ENCODE results near the gene HSP90AA1. TPM values are rescaled to one million over a fixed set of nuclear protein-coding genes. Genes with fewer than 3 reads are reported as not detected.

Gene HSP90AA1
- total RNA-seq, 4 donors from 2014 or later, result 224 to 950 (median 420) TPM

GRCh38 chr14:102033241-102033640, 53.6 kb downstream of the HSP90AA1 start:
- Histone ChIP-seq H3K4me1 (peaks cover 0 to 11% (median 0%) of the 10 kb centered on the region in 3 donors), H3K4me3 (no peak overlapping the region), H3K9me3 (no peaks in the 10 kb centered on the region), H3K27me3 (no peaks in the 10 kb centered on the region), H3K27ac (no peak overlapping the region), H3K36me3 (peaks cover 64 to 100% (median 75%) of the 10 kb centered on the region in 3 donors)
- WGBS, 2 donors, result 87 to 99% methylated on average over 9 of the region's 13 CpGs
- TF ChIP-seq POLR2A (IDR thresholded peaks at IDR 0.05) (no peak), CTCF (IDR thresholded peaks at IDR 0.05) (no peak)
- DNase-seq, result no peak
- intact Hi-C loops (cut with DNase I), result no loop called here

Small RNAs within 50 kb of the gene (small RNA-seq; reads per million reads assigned to genes)
- gene RN7SL472P, result 0 reads per million in 4 donors

Other genes starting within 250 kb of the HSP90AA1 start
- gene DYNC1H1, start 122.5 kb downstream of the HSP90AA1 start, total RNA-seq, result 100 to 1,000 TPM; 261 to 376 (median 317) TPM
- gene WDR20, start 52.9 kb upstream of the HSP90AA1 start, total RNA-seq, result 10 to 100 TPM; 16.0 to 21.9 (median 19.1) TPM
- 1 to 10 TPM; 6.2 to 8.3 (median 6.4) TPM for gene MOK, start 218.1 kb upstream of the HSP90AA1 start, total RNA-seq
- 1 to 10 TPM; 4.7 to 7.2 (median 6.1) TPM for gene ZNF839, start 232.7 kb upstream of the HSP90AA1 start, total RNA-seq

Measured in esophagus squamous epithelium (tissue), 5 donors.